T1000 (cell line): Measurements from ENCODE around the gene UBQLN1.

Source experiments
- DNase-seq: peaks from one replicate; lab custom pipeline; 2025; ENCODE audit warnings: mixed read lengths; lab: John Stamatoyannopoulos, UW

The UBQLN1 gene

DNA sequence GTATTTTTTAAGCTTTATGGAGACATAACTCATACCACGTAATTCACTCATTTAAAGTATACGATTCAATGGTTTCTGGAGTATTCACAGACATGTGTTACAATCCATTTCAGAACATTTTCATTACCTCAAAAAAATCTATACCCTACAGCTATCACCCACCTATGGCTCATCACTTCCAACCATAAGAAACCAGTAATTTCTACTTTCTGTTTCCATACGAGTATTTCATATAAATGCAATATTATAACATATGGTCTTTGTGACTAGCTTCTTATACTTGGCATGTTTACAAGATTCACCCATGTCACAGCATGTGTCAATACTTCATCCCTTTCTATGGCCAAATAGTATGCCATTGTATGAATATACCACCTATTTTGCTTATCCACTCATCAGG is 18.8 kb downstream of the UBQLN1 start:
- no peak for DNase-seq

DNA sequence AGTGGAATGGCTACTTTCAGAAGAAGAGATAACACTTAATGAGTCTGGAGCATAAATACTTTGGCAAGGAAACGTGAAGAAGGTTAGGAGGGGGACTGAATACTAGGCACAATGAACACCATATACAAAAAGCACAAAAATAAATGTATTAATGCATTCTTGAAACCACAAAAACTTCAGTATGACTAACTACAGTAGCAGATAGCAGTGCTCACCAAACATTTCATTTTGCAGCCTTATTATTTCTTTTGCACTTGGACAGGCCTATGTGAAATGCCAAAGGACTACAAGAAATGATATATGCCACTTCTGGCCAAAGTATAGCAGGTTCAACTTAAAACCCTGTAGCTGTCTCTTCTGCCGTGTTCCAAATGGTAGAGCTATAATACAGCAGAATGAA is 26.3 kb downstream of the UBQLN1 start:
- DNase-seq = no peak

DNA sequence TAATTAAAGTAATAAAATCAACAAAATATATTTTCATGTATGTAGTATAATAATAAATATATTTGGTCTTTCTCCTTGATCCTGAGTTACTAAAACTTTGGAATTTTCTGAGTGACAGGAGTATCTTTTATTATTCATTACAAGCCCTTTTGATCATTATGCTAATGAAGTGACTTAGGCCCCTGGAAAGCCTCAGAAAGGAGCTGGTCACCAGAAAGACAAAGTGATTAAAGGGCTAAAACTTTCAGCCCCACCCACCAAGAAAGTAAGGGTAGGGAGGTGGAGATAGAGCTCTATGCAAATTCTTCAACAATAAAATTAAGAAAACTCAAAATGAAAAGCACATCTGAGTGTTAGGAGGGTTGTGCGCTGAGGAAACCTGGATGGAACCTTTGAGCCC is 27.5 kb downstream of the UBQLN1 start:
- no peak for DNase-seq

DNA sequence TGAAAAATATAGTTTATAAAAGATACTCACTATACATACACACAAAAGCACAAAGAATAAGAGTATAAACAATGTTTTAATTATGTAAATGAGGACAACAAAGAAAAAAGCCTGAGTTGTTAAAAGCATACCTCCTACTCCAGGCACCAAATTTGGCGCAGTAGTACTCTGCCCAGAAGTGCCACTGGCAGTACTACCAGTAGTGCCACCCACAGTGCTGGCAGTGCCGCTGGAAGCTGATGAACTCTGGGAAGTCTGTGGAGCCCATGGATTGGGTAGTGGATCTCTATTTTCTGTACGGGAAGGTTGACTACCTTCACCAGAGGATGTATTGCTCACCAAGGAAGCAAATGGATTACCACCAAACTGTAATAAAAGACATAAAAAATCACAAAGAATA is 30.2 kb downstream of the UBQLN1 start:
- no peak for DNase-seq

DNA sequence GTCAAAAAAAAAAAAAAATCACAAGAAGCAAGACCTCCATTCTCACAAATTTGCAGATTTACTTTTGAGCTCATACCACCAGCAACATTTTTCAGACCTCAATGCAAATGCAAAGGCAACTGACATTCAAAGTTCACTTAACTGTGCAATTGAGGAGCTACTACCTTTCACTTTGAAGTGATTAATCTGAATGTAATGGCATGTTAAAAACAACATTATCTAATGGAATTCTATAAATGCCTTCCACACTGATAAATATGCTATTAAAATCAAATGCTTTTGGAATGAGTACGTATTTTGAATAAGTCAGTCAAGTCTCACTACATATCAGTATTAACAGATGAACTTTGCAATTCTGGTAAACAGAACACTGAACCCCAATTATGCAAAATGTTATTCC is 32.3 kb downstream of the UBQLN1 start:
- no peak for DNase-seq

DNA sequence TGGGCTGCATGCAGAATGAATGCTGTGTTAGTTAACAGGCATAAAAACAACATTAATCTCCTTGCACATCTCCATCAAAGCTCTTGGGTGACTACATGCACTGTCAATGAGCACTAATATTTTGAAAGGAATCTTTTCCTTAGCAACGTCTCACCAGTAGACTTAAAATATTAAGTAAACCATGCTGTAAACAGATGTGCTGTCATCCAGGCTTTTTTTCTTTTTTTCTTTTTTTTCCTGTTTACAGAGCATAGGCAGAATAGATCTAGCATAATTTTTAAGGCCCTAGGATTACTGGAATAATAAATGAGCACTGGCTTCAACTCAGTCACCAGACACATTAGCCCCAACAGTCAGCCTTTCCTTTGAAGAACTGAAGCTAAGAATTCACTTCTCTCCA is 36.3 kb downstream of the UBQLN1 start:
- no peak for DNase-seq

DNA sequence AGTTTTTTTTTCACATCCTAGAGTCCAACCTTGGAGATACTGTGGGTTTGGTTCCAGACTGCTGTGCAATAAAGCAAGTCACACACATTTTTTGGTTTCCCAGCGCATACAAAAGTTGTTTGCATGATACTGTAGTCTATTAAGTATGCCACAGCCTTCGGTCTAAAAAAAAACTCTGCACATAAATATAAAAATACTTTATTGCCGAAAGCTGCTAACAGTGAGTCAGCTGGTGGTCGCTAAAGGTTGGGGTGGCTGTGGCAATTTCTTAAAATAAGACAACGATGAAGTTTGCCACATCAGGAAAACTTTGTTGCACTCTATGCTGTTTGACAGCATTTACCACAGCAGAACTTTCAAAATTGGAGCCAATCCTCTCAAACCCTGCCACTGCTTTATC is 37.4 kb downstream of the UBQLN1 start:
- no peak for DNase-seq

DNA sequence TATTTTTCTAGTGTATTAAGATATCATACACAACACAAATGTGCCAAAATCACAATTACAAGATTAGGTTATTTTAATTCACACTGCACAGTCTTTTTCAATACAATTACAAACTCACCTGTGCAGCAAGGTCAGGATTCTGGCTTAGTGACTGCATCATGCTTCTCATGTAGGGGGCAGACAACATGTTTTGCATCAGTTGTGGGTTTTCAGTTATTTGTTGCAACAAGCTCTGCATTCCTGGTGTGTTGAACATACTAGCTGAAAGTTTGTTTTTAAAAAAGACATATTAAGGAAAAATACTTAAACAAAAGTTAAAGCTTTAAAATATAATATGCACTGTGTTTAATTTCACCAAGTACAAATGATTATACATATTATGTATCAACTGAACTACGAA is 38.7 kb downstream of the UBQLN1 start:
- no peak for DNase-seq

DNA sequence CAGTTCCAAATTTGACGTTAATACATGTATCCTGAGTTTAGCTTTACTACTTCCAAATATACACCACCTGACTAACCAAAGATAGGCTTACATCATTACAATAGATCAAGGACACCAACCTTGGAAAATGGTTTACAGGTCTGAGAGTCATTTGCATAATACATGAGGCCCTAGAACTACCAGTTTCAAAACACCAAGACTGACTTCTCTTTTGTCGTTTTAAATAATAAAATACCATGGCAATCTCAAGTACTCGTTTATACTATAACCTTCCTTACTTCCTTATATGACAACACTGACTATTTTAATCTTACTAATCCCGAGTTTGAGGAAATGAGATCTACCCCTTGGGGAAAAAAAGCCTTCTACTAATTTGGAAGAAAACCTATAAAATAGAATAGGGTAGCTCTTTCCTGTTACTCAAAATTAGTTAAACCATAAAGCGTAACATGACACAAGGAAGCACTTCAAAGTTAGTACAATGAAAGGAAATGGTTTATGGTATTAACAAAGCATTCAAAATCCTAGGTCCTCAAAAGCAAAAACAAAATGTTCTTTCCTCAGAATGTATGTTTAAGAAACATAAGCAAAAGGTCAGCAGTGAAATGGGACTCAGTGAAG is 42.1 kb downstream of the UBQLN1 start:
- DNase-seq = no peak

DNA sequence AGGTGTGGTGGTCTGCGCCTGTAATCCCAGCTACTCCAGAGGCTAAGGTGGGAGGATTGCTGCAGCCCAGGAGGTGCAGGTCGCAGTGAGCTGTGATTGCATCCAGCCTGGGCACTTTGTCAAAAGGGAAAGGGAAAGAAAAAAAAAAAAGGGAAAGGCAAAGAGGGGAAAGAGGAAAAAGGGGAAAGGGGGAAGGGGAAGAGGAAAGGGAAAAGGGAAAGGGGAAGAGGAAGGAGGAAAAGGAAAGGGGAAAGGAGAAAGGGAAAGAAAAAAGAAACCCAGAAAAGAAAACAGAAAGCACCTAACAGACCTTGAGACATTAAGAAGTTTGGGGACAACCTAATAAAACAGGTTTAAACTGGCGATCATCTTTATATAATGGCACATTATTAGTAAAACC is 44.8 kb downstream of the UBQLN1 start:
- DNase-seq = no peak

DNA sequence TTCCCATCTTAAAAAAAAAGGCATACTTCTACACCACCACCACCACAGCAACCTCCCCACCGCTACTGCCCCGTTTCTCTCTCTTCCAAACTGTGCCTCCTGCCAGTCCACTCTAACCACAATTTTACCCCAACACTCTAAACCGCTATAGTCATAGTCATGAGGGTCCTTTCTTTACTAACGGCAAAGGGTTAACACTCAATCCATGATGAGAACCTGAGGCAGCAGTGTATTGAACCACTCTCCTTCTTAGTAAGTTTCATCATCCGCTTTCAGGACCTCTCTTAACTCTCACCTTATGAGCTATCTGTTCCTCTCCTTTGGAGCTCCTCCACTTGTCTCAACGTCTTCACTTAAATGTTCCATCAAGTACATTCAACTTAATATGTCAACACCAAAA is 50.8 kb downstream of the UBQLN1 start:
- DNase-seq = no peak

DNA sequence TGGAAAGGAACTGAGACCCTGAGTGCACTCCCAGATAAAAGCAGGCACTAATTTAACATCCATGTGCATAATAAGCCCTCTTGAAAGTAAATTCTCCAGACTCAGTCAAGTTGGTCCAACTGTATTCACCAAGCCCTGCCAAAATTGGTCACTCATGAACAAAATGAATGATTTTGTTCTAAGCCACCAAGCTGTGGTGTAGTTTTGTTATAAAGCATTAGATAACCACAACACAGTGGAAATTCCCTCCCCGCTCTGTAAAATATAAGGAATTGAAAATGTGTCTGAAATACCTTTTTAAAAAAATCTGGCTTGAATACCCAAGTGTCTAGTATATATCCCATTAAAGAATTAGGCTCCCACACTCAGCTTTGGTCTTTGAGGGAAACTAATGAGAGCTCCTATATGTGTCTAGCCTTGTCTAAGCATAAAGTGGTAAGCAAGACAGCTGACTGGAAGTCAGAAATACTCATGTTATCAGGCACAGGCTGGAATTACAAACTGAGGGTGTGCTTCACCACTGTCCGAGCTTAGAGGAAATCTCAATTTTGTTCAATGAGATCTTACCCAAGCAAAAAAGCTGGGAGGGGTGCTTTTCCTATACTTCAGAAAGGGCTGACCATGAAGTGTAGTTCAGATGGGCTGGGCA is 51.6 kb downstream of the UBQLN1 start:
- no peak for DNase-seq

DNA sequence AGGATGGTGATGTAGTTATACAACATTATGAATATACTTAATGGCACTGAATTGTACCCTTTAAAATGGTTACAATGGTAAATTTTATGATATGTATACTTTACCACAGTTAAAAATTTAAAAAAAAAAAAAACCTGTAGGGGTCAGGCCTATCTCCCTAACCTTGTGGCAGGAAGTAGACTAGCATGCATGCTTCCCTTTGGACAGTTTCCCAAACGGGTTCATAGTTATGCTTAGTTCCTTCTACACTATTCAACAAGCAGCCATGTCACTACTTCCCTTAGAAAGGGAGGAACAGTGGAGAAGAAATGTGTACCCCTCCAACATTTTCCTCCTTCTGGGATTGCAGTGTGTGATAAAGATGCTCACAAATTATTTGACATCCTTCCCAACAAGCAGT is 52.3 kb downstream of the UBQLN1 start:
- DNase-seq = no peak

DNA sequence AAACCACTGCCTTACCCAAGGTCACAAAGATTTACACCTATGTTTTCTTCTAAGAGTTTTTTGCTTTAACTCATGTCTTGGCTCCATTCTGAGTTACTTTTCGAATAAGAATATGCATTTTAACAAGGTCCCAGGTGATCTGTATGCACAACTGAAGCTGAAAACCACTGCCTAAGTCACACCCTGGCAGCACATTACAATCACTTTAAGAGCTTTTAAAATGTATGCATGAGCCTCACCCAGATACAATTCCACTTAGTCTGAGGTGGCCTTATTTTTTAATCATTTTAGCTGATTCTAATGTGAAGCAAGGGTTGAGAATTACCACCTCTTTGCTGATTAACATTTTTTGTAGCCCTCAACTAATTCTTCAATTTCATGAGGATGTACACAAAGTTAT is 55.3 kb downstream of the UBQLN1 start:
- no peak for DNase-seq

DNA sequence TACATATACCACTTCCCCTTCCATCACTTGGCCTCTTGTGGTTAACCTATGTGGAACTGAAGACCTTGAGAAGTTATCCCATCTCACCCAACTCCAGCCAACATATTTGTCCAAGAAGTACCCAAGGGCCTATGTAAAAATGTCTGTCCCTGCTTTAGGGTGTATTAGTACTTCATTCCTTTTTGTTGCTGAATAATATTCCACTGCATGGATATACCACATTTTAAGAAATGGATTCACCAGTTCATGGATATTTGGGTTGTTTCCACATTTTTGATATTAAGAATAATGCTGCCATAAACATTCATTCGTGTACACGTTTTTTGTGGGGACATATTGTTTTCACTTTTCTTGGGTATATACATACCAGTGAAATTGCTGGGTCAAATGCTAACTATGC is 56.2 kb downstream of the UBQLN1 start:
- no peak for DNase-seq

DNA sequence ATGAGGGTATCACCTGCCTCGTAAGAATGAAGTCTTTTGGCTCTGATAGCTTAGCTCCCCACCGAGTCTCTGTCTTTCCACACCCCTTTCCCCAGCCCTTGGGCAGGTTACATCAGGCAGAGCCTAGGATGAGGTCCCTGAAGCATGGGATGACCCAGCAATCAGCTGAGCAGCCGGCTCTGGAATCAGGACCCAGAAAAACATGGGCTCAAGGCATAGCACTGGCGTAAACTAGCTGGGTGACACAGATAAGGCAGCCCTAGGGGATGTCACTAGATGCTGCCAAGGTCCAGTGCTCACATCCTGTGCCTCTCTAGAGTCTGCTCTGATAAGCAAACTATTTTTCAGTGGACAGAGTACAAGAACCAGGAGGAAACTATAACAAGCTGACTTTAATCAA is 58.2 kb downstream of the UBQLN1 start:
- DNase-seq = no peak

DNA sequence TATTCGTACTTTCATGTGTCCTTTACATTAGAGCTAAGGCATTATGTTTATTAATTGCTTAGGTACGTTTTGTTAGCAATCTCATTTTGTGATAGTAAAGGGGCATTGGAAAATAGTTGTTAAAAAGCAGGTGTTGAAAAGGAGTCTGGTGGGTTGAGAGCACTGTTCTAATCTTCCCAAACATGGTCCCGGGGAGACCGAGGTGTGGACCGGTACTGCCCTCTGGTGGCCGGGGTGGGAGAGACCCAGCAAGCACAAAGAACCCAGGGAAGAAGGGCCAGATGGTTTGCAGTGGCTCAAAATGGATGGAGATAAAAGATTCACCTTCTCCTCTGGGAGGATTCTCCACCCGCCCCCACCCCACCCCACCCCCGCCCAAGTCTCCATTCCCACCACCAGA is 58.7 kb downstream of the UBQLN1 start:
- no peak for DNase-seq

DNA sequence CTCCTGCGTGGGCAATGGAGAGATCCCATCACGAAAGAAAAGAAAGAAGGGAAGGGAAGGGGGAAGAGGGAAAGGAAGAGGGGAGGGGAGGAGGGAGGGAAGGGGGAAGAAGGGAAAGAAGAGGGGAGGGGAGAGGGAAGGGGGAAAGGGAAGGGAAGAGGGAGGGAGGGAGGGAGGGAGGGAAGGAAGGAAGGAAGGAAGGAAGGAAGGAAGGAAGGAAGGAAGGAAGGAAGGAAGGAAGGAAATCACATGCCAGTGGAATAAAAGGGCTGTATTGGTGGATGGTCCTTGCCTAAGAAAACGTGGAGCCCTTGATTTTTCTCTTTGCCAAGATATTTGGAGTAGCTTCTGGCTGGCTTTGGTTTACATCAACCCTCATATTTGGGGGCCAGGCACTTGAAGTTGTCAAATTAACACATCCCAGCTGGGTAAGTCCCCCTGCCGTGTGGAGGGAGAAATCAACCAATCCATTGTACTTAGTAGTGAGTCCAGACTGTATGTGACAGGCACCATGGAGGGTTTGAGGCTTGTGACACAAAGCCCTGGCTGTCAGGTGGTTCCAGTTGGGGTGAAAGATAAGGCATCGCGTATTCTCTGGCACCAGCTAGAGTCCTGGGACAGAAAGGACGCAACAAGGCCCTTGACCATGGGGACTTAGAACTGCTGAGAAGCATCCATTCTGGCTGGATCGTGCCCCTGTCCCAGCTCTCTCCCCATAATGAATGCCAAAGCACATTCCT is 61.1 kb downstream of the UBQLN1 start:
- DNase-seq = no peak

DNA sequence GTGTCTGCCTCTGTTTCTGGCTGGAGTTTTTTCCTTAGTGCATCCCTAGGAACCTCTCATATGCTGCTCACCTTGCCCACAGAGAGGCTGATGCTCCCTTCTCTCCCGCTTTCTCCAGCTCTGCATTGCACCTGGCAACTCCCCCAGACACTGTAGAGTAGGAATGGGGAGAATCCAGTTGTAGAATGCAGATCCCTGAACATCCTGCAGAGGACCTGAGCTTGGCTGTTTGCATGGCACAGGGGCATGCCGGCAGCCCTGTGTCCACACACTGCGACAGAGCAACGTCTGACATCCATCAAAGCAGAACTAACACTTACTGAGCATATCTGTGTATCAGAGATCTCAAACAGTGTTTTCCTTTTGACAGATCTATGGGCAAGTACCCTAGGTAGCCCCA is 65.0 kb downstream of the UBQLN1 start:
- DNase-seq = no peak

DNA sequence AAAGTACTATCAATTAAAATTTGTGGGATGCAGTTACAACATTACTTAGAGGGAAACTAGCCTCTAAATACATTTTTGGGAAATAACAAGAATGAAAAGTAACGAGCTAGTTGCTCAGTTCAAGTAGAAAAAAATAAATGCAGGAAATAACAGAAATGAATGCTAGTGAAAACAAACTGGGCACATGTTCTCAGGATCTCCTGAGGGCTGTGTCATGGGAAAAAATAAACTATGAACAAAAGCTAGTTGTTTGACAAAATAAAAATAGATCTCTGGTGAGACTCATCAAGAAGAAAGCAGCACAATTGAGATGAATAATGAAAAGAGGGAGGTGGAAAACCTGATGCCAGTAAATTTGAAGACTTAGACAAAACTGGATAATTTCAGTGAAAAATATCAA is 68.5 kb downstream of the UBQLN1 start:
- no peak for DNase-seq

DNA sequence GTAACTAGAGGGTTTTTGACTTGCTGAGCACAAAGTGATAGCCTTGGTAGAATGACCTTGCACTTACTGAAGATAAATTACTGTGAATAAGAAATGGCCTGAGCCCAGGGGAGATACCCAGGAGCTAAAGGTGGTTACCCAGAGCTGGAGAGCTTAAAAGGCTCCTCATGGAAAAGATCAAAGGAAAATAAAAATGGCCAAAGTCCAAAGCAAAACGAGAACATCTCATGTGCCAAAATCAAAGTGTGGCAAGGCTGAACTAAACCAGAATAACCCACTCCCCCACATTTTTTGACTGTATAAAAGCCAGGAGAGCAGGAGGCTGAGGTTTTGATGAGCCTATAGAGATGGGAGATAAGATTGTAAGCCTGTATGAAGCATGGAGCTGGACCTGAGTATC is 70.4 kb downstream of the UBQLN1 start:
- DNase-seq = no peak

DNA sequence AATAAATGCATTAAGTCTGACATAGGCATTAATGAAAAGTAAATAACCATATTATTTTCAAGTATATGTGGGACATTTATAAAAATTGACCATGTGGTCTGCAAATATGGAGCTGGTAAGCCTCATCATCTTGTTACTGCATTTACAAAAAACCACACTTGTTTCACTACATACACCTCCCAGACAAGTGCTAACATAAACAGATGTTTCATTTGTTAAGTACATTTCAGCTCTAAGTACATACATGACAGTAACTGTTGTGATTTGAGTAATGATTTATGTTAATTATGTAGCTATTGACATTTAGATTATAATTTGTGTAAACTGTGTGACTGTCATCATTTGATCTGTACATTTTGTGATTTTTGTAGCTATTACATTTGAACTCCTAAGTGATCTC is 70.9 kb downstream of the UBQLN1 start:
- no peak for DNase-seq

DNA sequence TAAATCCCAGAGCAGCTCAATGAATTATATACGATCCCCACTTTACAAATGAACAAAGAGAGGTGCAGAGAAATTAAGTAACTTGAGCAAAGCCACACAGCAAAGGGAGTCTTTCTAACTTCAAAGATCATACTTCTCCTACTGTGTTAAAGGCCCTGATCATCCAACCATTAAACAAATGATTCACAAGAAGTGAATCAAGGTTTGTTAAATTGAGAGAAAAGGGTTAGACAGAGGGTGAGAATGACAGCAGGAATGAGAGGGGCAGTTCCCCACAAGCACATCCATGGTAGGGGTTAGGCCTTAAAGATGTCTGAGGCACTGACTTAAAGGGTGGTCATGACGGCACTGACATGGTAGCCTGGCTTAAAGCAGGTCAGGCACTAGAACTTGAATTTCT is 74.1 kb downstream of the UBQLN1 start:
- no peak for DNase-seq

DNA sequence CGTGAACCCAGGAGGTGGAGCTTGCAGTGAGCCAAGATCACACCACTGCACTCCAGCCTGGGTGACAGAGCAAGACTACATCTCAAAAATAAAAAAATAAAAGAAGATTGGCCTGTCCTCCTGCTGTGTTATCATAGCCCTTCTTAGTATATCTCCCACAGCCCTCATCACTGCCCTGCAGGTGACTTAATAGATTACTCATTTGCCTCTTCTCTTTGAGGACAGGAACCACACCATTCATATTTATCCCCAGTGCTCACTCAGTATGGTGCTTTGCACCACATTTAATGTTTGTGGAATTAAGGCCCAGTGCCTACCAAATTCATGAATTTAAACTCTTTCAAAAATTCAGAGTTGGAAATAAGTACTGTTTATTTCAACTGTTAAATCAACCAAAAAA is 74.5 kb downstream of the UBQLN1 start:
- DNase-seq = no peak
